B cell (primary cell): ENCODE measurements around the gene OXGR1. TPM values are rescaled to one million over a fixed set of nuclear protein-coding genes. Genes with fewer than 3 reads are reported as not detected.
A peak's percentile ranks its signal among the peaks of the same experiment; 100 is the strongest.
"Not testable (repeated sequence)": the region's sequence is repeated elsewhere in the genome, so short reads cannot be mapped to it uniquely, and the experiment has no call there.

ENCODE experiments used
- ATAC-seq: fragments of 200-7000 bp; cut with Tn5 transposase; one replicate; pipeline ENCODE4 v1.10.0; 2021; ENCODE audit warnings: low read depth, mild to moderate bottlenecking, moderate number of reproducible peaks, moderate library complexity
- CTCF ChIA-PET: fragments of 350-600 bp; sonication (Branson Sonifier 250); formaldehyde crosslinking; loops from one replicate; lab custom pipeline; 2021; ENCODE audit warnings: antibody characterized with exemption, inconsistent platforms; lab: Charles Lee
- POLR2A ChIA-PET: fragments of 350-600 bp; sonication (Branson Sonifier 250); formaldehyde crosslinking; loops from one replicate; lab custom pipeline; 2021; ENCODE audit warnings: antibody characterized with exemption; lab: Charles Lee
- DNase-seq: peaks from one replicate; pipeline ENCODE4 v3.0.0; 2013
- H2AFZ ChIP-seq: 2 replicates; pipeline ENCODE4 v1.6.1; 2012; ENCODE audit warnings: mild to moderate bottlenecking, low read depth, low read length; ENCODE audit not compliant: insufficient read depth, poor library complexity, severe bottlenecking
- H3K27ac ChIP-seq, 2 donors: 1 replicate in 1 of 2; 2 replicates in 1 of 2; pipeline ENCODE4 v1.5.1; 2012 to 2013; ENCODE audit warnings: low read length in 2 of 2, mild to moderate bottlenecking in 2 of 2, moderate library complexity in 1 of 2
- H3K27me3 ChIP-seq, 4 experiments: fragments of 200-600 bp in 1 of 4; sonication (generic) in 1 of 4; replicated peaks in 1 of 4; 1 replicate in 2 of 4; 2 replicates in 2 of 4; pipeline versions ENCODE4 v1.6.1 to v1.7.0; 2013 to 2016; ENCODE audit warnings: low read length in 3 of 4, mild to moderate bottlenecking in 2 of 4, mixed read lengths in 1 of 4, moderate library complexity in 1 of 4; ENCODE audit not compliant: insufficient read depth in 4 of 4, control insufficient read depth in 3 of 4; ENCODE audit errors: control extremely low read depth in 1 of 4
- H3K36me3 ChIP-seq, 2 experiments: replicated peaks in 1 of 2; 1 replicate in 1 of 2; 2 replicates in 1 of 2; pipeline versions ENCODE4 v1.6.1 to v1.7.1; 2013; ENCODE audit warnings: low read length in 1 of 2; ENCODE audit not compliant: insufficient read depth in 2 of 2, control insufficient read depth in 1 of 2; ENCODE audit errors: control extremely low read depth in 1 of 2, extremely low read depth in 1 of 2
- H3K4me1 ChIP-seq, 2 donors: fragments of 200-600 bp in 1 of 2; sonication (generic) in 1 of 2; 1 replicate in 1 of 2; 2 replicates in 1 of 2; pipeline versions ENCODE4 v1.5.1 to v1.6.1; 2013 to 2017; ENCODE audit warnings: low read length in 2 of 2; ENCODE audit not compliant: control insufficient read depth in 2 of 2, insufficient read depth in 2 of 2
- H3K4me2 ChIP-seq: replicated peaks from 2 replicates; pipeline ENCODE3; 2012; ENCODE audit warnings: mild to moderate bottlenecking, low read depth, low read length; ENCODE audit not compliant: poor library complexity, severe bottlenecking
- H3K4me3 ChIP-seq, 5 experiments: fragments of 200-600 bp in 1 of 5; sonication (generic) in 1 of 5; 1 replicate in 3 of 5; 2 replicates in 2 of 5; pipeline versions ENCODE4 v1.5.1 to v1.7.0; 2011 to 2016; ENCODE audit warnings: low read length in 4 of 5, mild to moderate bottlenecking in 4 of 5, low read depth in 2 of 5, control low read depth in 1 of 5, moderate library complexity in 1 of 5; ENCODE audit not compliant: insufficient read depth in 1 of 5; ENCODE audit errors: control extremely low read depth in 1 of 5, extremely low read depth in 1 of 5
- H3K79me2 ChIP-seq: fragments of 200-600 bp; sonication (generic); one replicate; pipeline ENCODE4 v1.6.0; 2016; ENCODE audit warnings: low read length; ENCODE audit not compliant: control insufficient read depth, insufficient read depth
- H3K9ac ChIP-seq: fragments of 200-600 bp; sonication (generic); 2 replicates; pipeline ENCODE4 v1.6.1; 2017; ENCODE audit warnings: mild to moderate bottlenecking, low read length, moderate library complexity
- H3K9me3 ChIP-seq, 3 donors: one replicate each; pipeline versions ENCODE4 v1.6.1 to v1.7.1; 2013; ENCODE audit warnings: low read length in 2 of 3; ENCODE audit not compliant: control insufficient read depth in 2 of 3, insufficient read depth in 1 of 3; ENCODE audit errors: control extremely low read depth in 1 of 3
- H4K20me1 ChIP-seq: 2 replicates; pipeline ENCODE4 v1.6.0; 2012; ENCODE audit warnings: mild to moderate bottlenecking, low read length; ENCODE audit not compliant: insufficient read depth, control insufficient read depth, poor library complexity, severe bottlenecking
- H3K27ac Mint-ChIP-seq: one replicate; pipeline ENCODE4 v1.8.0; 2021; ENCODE audit warnings: mixed read lengths
- H3K27me3 Mint-ChIP-seq: one replicate; pipeline ENCODE4 v1.8.0; 2021; ENCODE audit warnings: mixed read lengths
- H3K4me1 Mint-ChIP-seq: one replicate; pipeline ENCODE4 v1.8.0; 2021; ENCODE audit warnings: mixed read lengths
- H3K4me3 Mint-ChIP-seq: one replicate; pipeline ENCODE4 v1.8.0; 2021; ENCODE audit warnings: mixed read lengths
- H3K9me3 Mint-ChIP-seq: one replicate; pipeline ENCODE4 v1.8.0; 2022; ENCODE audit warnings: mixed read lengths; ENCODE audit not compliant: insufficient read depth
- EZH2 ChIP-seq: IDR thresholded peaks from 2 replicates; pipeline ENCODE4 v1.6.1; 2012; ENCODE audit warnings: borderline replicate concordance, low read depth, mild to moderate bottlenecking, moderate library complexity, low read length; ENCODE audit not compliant: insufficient read depth, poor library complexity, severe bottlenecking
- WGBS: methylation state at CpG from one replicate; pipeline ENCODE4 v1.1.5; 2013; ENCODE audit warnings: missing lambda C conversion rate; ENCODE audit not compliant: insufficient coverage; 5-methylcytosine and 5-hydroxymethylcytosine counted together
- intact Hi-C: fragments of 100-400 bp; cut with micrococcal nuclease; formaldehyde crosslinking; loops from one replicate; pipeline ENCODE4 v1.10.0; 2022
- polyA plus RNA-seq: library from polyadenylated mRNA; depleted of rRNA; stranded (reverse); fragments of >200 nt; gene quantifications from 2 replicates; pipeline ENCODE4 v1.2.3, GENCODE V29; 2012
- total RNA-seq, 2 donors: library from RNA; stranded (reverse); fragments of 120-200 nt in 1 of 2; gene quantifications; 1 replicate in 1 of 2; 2 replicates in 1 of 2; pipeline versions ENCODE4 v1.2.3 to v1.2.4, GENCODE V29; 2013 to 2022
- TF ChIP-seq, protein P1 (sequence below): fragments of 200-600 bp; IDR thresholded peaks from one replicate; pipeline ENCODE4 v1.8.0; 2022; ENCODE audit warnings: antibody characterized with exemption, mild to moderate bottlenecking

Gene OXGR1
- total and polyA plus RNA-seq, 2 donors (not counting 1 experiment from before 2014, with no cell fraction given): not detected

DNA sequence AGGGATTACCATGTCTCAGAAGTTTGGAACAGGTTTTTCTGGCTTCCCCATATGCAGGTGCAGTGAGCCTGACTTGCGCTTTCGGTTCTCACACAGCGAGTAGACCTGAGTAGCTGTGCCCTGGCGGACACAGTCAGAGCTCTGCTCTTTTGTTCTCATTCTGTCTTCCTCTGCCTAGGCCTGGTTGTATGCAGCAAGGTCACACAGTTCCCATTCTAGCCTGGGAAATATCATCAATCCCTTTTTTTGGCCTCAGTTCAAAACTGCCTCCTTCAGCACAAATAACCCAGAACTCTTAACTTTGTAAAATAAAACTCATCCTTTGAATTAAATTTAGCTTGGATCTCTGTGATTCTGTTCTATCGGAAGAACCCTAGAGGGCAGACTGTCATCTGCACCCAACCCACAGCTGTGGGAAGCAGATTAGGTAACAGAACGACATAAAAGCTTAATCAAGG, 10.2 kb downstream of the OXGR1 start:
- Histone ChIP-seq H3K9me3 (peaks cover 0 to 2% (median 0%) of the 10 kb centered on the region in 3 donors), H4K20me1 (no peaks in the 10 kb centered on the region), H3K4me1 (no peaks in the 10 kb centered on the region), H3K36me3 (no peaks in the 10 kb centered on the region), H3K9ac (no peak overlapping the region), H3K79me2 (no peaks in the 10 kb centered on the region), H2AFZ (peak overlapping the region; percentile 1), H3K4me3 (no peak overlapping the region), H3K27ac (no peak overlapping the region), H3K4me2 (peak overlapping the region; percentile 6), H3K27me3 (no peaks in the 10 kb centered on the region)
- intact Hi-C loops: no loop called here
- POLR2A ChIA-PET: no interaction called here
- ATAC-seq (no peak), DNase-seq (peak; percentile 8)
- Mint-ChIP-seq H3K4me3 (no peak overlapping the region), H3K27ac (no peak overlapping the region), H3K9me3 (no peaks in the 10 kb centered on the region), H3K4me1 (no peaks in the 10 kb centered on the region), H3K27me3 (no peaks in the 10 kb centered on the region)
- WGBS: 56% methylated on average over 5 of the region's 6 CpGs
- TF ChIP-seq EZH2: no peak
- TF ChIP-seq, protein P1, sequence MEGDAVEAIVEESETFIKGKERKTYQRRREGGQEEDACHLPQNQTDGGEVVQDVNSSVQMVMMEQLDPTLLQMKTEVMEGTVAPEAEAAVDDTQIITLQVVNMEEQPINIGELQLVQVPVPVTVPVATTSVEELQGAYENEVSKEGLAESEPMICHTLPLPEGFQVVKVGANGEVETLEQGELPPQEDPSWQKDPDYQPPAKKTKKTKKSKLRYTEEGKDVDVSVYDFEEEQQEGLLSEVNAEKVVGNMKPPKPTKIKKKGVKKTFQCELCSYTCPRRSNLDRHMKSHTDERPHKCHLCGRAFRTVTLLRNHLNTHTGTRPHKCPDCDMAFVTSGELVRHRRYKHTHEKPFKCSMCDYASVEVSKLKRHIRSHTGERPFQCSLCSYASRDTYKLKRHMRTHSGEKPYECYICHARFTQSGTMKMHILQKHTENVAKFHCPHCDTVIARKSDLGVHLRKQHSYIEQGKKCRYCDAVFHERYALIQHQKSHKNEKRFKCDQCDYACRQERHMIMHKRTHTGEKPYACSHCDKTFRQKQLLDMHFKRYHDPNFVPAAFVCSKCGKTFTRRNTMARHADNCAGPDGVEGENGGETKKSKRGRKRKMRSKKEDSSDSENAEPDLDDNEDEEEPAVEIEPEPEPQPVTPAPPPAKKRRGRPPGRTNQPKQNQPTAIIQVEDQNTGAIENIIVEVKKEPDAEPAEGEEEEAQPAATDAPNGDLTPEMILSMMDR: no peak
- CTCF ChIA-PET: no interaction called here

DNA sequence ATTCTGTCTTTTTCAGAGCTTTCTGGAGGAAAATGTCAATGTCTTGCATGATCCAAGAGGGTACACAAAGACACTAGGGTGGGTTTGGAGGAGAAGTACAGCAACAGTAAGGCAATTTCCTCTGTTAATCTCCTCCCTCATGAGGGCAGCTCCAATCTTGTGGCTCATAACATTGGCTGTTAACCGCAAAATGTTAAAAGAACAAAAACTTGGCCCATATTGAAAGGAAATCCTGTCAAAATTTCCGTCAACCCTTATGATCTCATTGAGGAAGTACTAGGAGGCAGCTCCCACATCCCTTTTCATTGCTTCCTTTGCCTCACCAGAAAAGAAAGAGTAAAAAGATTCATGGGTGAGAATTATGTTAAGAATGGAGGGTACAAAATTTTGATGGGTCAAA, 11.6 kb downstream of the OXGR1 start:
- no peak overlapping the region for H3K4me2 ChIP-seq
- no peak for TF ChIP-seq EZH2
- TF ChIP-seq, protein P1: no peak
- peaks cover 0 to 2% (median 0%) of the 10 kb centered on the region in 3 donors for H3K9me3 ChIP-seq
- DNase-seq (no peak), ATAC-seq (no peak)
- no peaks in the 10 kb centered on the region for H3K4me1 ChIP-seq
- no peak overlapping the region for H3K27ac ChIP-seq
- intact Hi-C loops: no loop called here
- Mint-ChIP-seq H3K27me3 (peaks cover 2% of the 10 kb centered on the region), H3K4me3 (no peak overlapping the region), H3K4me1 (no peaks in the 10 kb centered on the region), H3K9me3 (no peaks in the 10 kb centered on the region), H3K27ac (no peak overlapping the region)
- H4K20me1 ChIP-seq: no peaks in the 10 kb centered on the region
- H3K36me3 ChIP-seq: no peaks in the 10 kb centered on the region
- POLR2A ChIA-PET: no interaction called here
- CTCF ChIA-PET: no interaction called here
- H3K27me3 ChIP-seq: no peaks in the 10 kb centered on the region
- H3K79me2 ChIP-seq: no peaks in the 10 kb centered on the region
- H3K4me3 ChIP-seq: no peak overlapping the region
- 20% methylated on average over 1 of the region's 2 CpGs for WGBS
- no peak overlapping the region for H3K9ac ChIP-seq
- no peak overlapping the region for H2AFZ ChIP-seq

- H3K4me2 ChIP-seq, H3K27me3 ChIP-seq, H3K4me1 Mint-ChIP-seq, ATAC-seq, intact Hi-C loops, H3K27ac ChIP-seq, H3K27me3 Mint-ChIP-seq, H3K9me3 Mint-ChIP-seq, POLR2A ChIA-PET, H2AFZ ChIP-seq, DNase-seq, H4K20me1 ChIP-seq, H3K4me1 ChIP-seq, H3K9ac ChIP-seq, H3K36me3 ChIP-seq, H3K4me3 ChIP-seq, CTCF ChIA-PET, H3K4me3 Mint-ChIP-seq, H3K27ac Mint-ChIP-seq, H3K9me3 ChIP-seq, H3K79me2 ChIP-seq: not testable (repeated sequence)
- no CpG with 5 or more reads among the region's 1 CpG for WGBS
Observed at GRCh38 chr13:96979861-96980260, 14.4 kb downstream of the OXGR1 start.
